Endothelial cell of umbilical vein (primary cell): ENCODE measurements around the gene TNN.

Source experiments
- EZH2 ChIP-seq: IDR thresholded peaks from 2 replicates; pipeline ENCODE4 v1.6.1; 2012; ENCODE audit warnings: borderline replicate concordance, low read depth, mild to moderate bottlenecking, moderate library complexity, low read length, inconsistent platforms; ENCODE audit not compliant: severe bottlenecking
- MYC ChIP-seq: IDR thresholded peaks from one replicate; pipeline ENCODE4 v1.6.1; 2011; ENCODE audit warnings: mild to moderate bottlenecking, low read depth, low read length
- POLR2A ChIP-seq: IDR thresholded peaks from 2 replicates; pipeline ENCODE4 v1.6.1; 2012; ENCODE audit warnings: low read depth, mild to moderate bottlenecking, control low read depth, low read length
- POLR2AphosphoS5 ChIP-seq: IDR thresholded peaks from 2 replicates; pipeline ENCODE4 v1.6.1; 2012; ENCODE audit warnings: low read depth, mild to moderate bottlenecking, control low read depth, low read length, moderate library complexity; ENCODE audit not compliant: insufficient read depth
- TF ChIP-seq, protein P1 (sequence below), 2 donors: IDR thresholded peaks; 1 replicate in 1 of 2; 2 replicates in 1 of 2; pipeline ENCODE4 v1.5.1; 2011; ENCODE audit warnings: low read length in 2 of 2, mild to moderate bottlenecking in 2 of 2, moderate library complexity in 2 of 2, control low read depth in 1 of 2, inconsistent platforms in 1 of 2, low read depth in 1 of 2; ENCODE audit not compliant: insufficient read depth in 1 of 2; ENCODE audit errors: extremely low read depth in 1 of 2
- TF ChIP-seq, protein P2 (sequence below): IDR thresholded peaks from 2 replicates; pipeline ENCODE4 v1.6.1; 2011; ENCODE audit not compliant: insufficient read depth, insufficient read length

- no peak for TF ChIP-seq POLR2AphosphoS5
- no peak for TF ChIP-seq POLR2A
- TF ChIP-seq, protein P1, sequence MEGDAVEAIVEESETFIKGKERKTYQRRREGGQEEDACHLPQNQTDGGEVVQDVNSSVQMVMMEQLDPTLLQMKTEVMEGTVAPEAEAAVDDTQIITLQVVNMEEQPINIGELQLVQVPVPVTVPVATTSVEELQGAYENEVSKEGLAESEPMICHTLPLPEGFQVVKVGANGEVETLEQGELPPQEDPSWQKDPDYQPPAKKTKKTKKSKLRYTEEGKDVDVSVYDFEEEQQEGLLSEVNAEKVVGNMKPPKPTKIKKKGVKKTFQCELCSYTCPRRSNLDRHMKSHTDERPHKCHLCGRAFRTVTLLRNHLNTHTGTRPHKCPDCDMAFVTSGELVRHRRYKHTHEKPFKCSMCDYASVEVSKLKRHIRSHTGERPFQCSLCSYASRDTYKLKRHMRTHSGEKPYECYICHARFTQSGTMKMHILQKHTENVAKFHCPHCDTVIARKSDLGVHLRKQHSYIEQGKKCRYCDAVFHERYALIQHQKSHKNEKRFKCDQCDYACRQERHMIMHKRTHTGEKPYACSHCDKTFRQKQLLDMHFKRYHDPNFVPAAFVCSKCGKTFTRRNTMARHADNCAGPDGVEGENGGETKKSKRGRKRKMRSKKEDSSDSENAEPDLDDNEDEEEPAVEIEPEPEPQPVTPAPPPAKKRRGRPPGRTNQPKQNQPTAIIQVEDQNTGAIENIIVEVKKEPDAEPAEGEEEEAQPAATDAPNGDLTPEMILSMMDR (IDR thresholded peaks at IDR 0.05; ENCODE audit: extremely low read depth in 1 of 2, insufficient read depth in 1 of 2, low read depth in 1 of 2, low read length in 2 of 2): no peak
- TF ChIP-seq, protein P2, sequence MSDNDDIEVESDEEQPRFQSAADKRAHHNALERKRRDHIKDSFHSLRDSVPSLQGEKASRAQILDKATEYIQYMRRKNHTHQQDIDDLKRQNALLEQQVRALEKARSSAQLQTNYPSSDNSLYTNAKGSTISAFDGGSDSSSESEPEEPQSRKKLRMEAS: no peak
- no peak for TF ChIP-seq EZH2
- no peak for TF ChIP-seq MYC
Measured at GRCh38 chr1:175077356-175078030, 9.9 kb downstream of the TNN start.
